Measurements from ENCODE around the gene PRAMEF4.
"Not testable (repeated sequence)": the region's sequence is repeated elsewhere in the genome, so short reads cannot be mapped to it uniquely, and the experiment has no call there.

Gene PRAMEF4

GRCh38 chr1:12886101-12886500, at the start of gene PRAMEF4:
PRAMEF4 (minus strand) TSS chr1:12886201; CDS start chr1:12883394, 2,807 bp downstream.
- not testable (repeated sequence) for DNase-seq (ENCODE audit: low read depth in 2 of 3, low spot score in 1 of 3)

GRCh38 chr1:12924368-12924767, 38.4 kb upstream of the PRAMEF4 start:
- DNase-seq (ENCODE audit: low read depth in 2 of 3, low spot score in 1 of 3): not testable (repeated sequence)

GRCh38 chr1:12921749-12922148, 35.7 kb upstream of the PRAMEF4 start:
- not testable (repeated sequence) for DNase-seq (ENCODE audit: low read depth in 2 of 3, low spot score in 1 of 3)

- not testable (repeated sequence) for DNase-seq (ENCODE audit: low read depth in 2 of 3, low spot score in 1 of 3)
Observed at GRCh38 chr1:12916310-12916709, 30.3 kb upstream of the PRAMEF4 start, which contains the start of gene PRAMEF7. PRAMEF7 (plus strand) TSS chr1:12916610; CDS start chr1:12917693, 1,083 bp downstream.

- DNase-seq (ENCODE audit: low read depth in 2 of 3, low spot score in 1 of 3): not testable (repeated sequence)
Observed at GRCh38 chr1:12903793-12904572, 18.0 kb upstream of the PRAMEF4 start.

- DNase-seq (ENCODE audit: low read depth in 2 of 3, low spot score in 1 of 3): not testable (repeated sequence)
Observed at GRCh38 chr1:12899186-12899585, 13.2 kb upstream of the PRAMEF4 start.

GRCh38 chr1:12898170-12898569, 12.2 kb upstream of the PRAMEF4 start, which contains the start of gene PRAMEF10:
PRAMEF10 (minus strand) TSS chr1:12898270; CDS start chr1:12895847, 2,423 bp downstream.
- DNase-seq (ENCODE audit: low read depth in 2 of 3, low spot score in 1 of 3): not testable (repeated sequence)

- not testable (repeated sequence) for DNase-seq (ENCODE audit: low read depth in 2 of 3, low spot score in 1 of 3)
Observed at GRCh38 chr1:12878453-12878852, 7.5 kb downstream of the PRAMEF4 start.

GRCh38 chr1:12863131-12863880, 22.7 kb downstream of the PRAMEF4 start:
- DNase-seq (ENCODE audit: low read depth in 2 of 3, low spot score in 1 of 3): not testable (repeated sequence)

- not testable (repeated sequence) for DNase-seq (ENCODE audit: low read depth in 2 of 3, low spot score in 1 of 3)
Observed at GRCh38 chr1:12856786-12857185, 29.2 kb downstream of the PRAMEF4 start, which contains the start of gene PRAMEF2. PRAMEF2 (plus strand) TSS chr1:12857086; CDS start chr1:12859010, 1,924 bp downstream.

- DNase-seq (ENCODE audit: low read depth in 2 of 3, low spot score in 1 of 3): no peak
Observed at GRCh38 chr1:12851779-12852178, 34.2 kb downstream of the PRAMEF4 start.

GRCh38 chr1:12848620-12849019, 37.4 kb downstream of the PRAMEF4 start, which contains the start of gene HNRNPCL1:
HNRNPCL1 (minus strand) TSS chr1:12848720; CDS start chr1:12848289, 431 bp downstream.
- not testable (repeated sequence) for DNase-seq (ENCODE audit: low read depth in 2 of 3, low spot score in 1 of 3)

- not testable (repeated sequence) for DNase-seq (ENCODE audit: low read depth in 2 of 3, low spot score in 1 of 3)
Observed at GRCh38 chr1:12833251-12833650, 52.8 kb downstream of the PRAMEF4 start.

- not testable (repeated sequence) for DNase-seq (ENCODE audit: low read depth in 2 of 3, low spot score in 1 of 3)
Observed at GRCh38 chr1:12831310-12831709, 54.7 kb downstream of the PRAMEF4 start, which contains the start of gene PRAMEF11. PRAMEF11 (minus strand) TSS chr1:12831410; CDS start chr1:12828789, 2,621 bp downstream.

Measured in stimulated activated CD4-positive, alpha-beta T cell treated with anti-CD3 and anti-CD28 coated beads, Interleukin-12 subunit alpha, Interleukin-12 subunit beta, amount 100 ng/mL, for 48 hours (primary cell).